ENCODE measurements around the gene KAT7.
"Not testable (repeated sequence)": the region's sequence is repeated elsewhere in the genome, so short reads cannot be mapped to it uniquely, and the experiment has no call there.

The KAT7 gene

DNA sequence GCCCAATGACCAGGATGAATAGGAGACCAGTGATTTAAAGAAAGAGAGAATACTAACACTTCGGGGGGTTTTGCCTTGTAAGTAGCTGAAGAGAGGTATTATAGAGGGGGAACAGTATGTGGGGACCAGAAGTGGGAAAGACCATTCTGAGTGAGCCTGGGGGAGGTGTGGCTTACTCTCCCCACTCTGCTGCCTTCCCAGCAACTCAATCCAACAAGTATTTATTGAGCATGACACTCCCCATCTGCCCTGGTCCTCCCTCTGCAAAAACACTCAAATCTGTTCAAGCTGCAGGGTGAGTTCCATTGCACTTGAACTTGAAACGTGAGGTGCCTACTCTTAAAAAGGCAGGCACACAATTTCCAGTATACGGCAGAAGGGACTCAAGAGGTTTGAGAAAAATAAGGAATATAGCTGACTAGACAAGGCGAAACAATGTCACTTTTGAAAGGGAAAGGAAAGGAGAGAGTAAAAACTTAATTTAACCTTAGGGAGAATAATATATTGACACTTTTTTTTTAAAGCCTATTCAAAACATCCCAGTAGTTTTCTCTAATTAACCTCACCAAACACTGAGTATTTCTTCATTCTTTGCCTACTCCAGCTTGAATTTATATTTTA, 32.7 kb upstream of the KAT7 start:
- no peak for DNase-seq (ENCODE audit: insufficient read length, low spot score)
- TF ChIP-seq, protein P1, sequence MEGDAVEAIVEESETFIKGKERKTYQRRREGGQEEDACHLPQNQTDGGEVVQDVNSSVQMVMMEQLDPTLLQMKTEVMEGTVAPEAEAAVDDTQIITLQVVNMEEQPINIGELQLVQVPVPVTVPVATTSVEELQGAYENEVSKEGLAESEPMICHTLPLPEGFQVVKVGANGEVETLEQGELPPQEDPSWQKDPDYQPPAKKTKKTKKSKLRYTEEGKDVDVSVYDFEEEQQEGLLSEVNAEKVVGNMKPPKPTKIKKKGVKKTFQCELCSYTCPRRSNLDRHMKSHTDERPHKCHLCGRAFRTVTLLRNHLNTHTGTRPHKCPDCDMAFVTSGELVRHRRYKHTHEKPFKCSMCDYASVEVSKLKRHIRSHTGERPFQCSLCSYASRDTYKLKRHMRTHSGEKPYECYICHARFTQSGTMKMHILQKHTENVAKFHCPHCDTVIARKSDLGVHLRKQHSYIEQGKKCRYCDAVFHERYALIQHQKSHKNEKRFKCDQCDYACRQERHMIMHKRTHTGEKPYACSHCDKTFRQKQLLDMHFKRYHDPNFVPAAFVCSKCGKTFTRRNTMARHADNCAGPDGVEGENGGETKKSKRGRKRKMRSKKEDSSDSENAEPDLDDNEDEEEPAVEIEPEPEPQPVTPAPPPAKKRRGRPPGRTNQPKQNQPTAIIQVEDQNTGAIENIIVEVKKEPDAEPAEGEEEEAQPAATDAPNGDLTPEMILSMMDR (IDR thresholded peaks at IDR 0.05; ENCODE audit: insufficient read depth, missing control alignments): no peak
- no peak for FAIRE-seq

DNA sequence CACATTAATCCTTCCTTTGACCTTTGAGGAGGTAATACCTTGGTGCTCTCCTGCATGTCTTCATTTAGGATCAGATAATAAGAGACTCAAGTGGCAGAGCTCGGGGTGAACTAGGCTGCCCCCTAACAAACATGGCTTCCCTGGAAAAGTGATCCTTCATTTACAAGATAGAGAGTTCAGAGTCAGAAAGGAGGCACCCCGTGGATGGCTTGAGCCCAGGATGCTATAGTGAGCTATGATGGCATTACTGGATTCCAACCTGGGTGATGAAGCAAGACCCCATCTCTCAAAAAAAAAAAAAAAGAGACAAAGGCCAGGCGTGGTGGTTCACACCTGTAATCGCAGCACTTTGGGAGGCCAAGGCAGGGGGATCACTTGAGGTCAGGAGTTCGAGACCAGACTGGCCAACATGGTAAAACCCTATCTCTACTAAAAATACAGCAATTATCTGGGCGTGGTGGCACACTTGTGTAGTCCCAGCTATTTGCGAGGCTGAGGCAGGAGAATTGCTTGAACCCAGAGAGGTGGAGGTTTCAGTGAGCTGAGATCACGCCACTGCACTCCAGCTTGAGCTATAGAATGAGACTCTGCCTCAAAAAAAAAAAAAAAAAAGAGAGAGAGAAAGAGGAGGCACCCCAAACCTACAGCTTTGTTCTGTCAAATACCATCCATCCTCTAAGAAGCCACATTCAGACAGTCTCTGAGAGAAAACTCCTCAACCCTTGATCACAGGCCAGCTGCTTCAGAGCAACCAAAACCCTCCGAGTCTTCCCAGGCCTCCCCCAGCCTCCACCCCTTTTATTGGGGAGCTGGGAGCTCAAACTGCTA, 31.9 kb upstream of the KAT7 start:
- DNase-seq (ENCODE audit: insufficient read length, low spot score): no peak
- FAIRE-seq: no peak
- TF ChIP-seq, protein P1 (IDR thresholded peaks at IDR 0.05; ENCODE audit: insufficient read depth, missing control alignments): no peak

DNA sequence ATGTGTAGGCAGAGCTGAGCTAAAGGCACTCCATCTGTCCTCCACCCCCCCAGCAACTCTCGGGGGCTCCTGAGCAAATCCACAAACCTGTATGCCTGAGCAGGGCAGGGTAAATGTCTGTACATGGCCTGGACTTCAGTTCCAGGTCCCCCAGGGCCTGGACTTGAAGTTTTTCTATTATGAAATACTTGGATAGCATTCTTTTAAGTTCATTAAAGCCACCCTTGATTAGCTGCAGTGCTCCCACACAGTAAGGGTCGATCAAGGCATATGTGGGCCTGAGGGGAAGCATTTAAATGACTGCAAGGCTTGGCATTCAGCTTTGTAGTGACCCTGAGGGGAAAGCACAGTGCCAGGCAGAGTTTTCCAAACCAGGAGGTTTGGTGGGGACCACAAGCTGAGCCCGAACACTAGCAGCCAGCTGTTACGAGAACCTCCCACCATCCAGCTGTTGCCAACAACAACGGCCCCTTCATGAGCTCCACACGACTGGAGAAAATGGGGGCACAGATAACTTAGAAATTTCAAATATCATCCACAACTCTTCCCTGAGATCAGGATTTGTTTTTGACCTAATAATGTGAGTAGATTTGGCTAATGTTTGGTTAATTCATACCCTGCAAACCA, 31.2 kb upstream of the KAT7 start:
- FAIRE-seq (no peak), DNase-seq (ENCODE audit: insufficient read length, low spot score) (no peak)
- TF ChIP-seq, protein P1 (IDR thresholded peaks at IDR 0.05; ENCODE audit: insufficient read depth, missing control alignments): no peak

DNA sequence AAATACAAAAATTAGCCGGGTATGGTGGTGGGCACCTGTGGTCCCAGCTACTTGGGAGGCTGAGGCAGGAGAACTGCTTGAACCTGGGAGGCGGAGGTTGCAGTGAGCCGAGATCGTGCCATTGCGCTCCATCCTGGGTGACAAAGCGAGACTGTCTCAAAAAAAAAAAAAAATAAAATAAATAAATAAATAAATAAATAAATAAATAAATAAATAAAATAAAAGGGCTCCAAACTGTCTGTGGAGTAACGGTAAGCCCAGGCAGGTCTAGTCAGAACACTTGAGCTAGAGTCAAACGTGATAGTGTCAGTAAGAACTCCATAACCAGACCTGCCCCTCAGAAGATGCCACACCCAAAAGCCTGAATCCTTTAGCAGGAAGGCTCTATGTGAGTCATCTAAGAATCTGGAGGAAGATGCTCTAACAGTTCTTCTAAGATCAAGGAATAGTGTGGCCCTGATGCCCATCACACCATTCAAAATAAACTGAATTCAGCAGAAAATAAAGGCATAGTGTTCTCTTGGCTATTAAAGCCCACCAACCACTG, 29.9 kb upstream of the KAT7 start:
- FAIRE-seq; DNase-seq (ENCODE audit: insufficient read length, low spot score): not testable (repeated sequence)

DNA sequence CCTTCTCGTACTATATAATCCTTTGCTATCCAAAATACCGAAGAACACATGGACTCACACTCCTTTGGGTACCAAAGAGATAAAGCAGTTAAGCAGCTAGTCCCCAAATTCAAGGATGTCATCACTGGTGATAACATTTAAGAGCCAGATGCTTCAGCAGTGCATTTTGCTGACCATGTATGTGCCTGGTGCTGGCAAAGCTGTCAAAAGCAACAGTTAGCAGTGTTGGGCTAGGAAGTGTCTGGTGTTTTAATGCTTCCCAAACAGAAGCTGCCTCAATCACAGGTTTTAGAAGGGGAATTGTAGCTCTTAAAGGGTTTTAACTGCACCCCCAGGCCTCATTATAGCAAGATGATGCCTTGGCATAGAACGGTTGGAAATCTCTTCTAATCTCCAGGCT, 29.3 kb upstream of the KAT7 start:
- TF ChIP-seq, protein P1 (IDR thresholded peaks at IDR 0.05; ENCODE audit: insufficient read depth, missing control alignments): no peak
- FAIRE-seq: no peak

DNA sequence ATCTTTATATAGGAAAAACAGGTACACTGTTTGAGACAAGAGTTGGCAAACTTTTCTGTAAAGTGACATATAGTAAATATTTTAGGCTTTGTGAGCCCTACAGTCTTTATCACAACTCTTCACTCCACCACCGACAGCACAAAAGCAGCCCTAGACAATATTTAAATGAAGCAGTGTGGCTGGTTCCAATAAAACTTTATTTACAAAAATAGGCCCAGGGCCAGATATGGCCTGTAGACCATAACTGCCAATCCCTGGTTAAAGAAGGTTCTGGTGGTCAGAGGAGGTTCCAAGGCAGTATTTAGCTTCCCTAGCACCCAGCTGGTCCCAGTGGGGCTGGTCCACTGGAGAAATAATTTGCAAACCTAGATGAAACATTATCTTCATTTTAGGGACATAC, 28.2 kb upstream of the KAT7 start:
- FAIRE-seq: no peak

More for the DNA sequence above, 29.3 kb upstream of the KAT7 start:
- no peak for DNase-seq (ENCODE audit: insufficient read length, low spot score)

More for the DNA sequence above, 28.2 kb upstream of the KAT7 start:
- DNase-seq (ENCODE audit: insufficient read length, low spot score): no peak
- TF ChIP-seq, protein P1 (IDR thresholded peaks at IDR 0.05; ENCODE audit: insufficient read depth, missing control alignments): no peak

Data from D721Med (cell line).